Keratinocyte (primary cell): ENCODE data around the gene ZNF236.

Experiments
- EZH2 ChIP-seq: IDR thresholded peaks from one replicate; pipeline ENCODE4 v1.6.1; 2012; ENCODE audit warnings: inconsistent platforms, mild to moderate bottlenecking, low read length, moderate library complexity
- TF ChIP-seq, protein P1 (sequence below), 3 experiments: IDR thresholded peaks in 1 of 3; conservative IDR thresholded peaks in 1 of 3; optimal IDR thresholded peaks in 1 of 3; 2 replicates in 2 of 3; 3 replicates in 1 of 3; pipeline versions ENCODE3 to v1.5.1; 2011; ENCODE audit warnings: low read length in 3 of 3, mild to moderate bottlenecking in 3 of 3, moderate library complexity in 2 of 3, control low read depth in 1 of 3, inconsistent platforms in 1 of 3; ENCODE audit not compliant: insufficient read depth in 2 of 3; ENCODE audit errors: extremely low read depth in 1 of 3

DNA sequence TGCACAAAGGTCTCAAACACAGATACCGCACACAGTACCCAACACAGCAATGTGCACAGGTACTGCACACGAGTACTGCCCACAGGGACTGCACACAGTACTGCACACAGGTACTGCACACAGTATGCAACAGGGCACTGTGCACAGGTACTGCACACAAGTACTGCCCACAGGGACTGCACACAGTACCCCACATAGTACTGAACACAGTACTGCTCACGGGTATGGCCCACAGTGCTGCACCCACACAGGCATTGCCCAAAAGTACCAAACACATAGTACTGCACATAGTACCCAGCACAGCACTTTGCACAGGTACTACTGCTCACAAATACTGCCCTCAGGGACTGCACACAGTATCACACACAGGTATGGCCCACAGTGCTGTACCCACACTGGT, 73.1 kb downstream of the ZNF236 start:
- TF ChIP-seq, protein P1, sequence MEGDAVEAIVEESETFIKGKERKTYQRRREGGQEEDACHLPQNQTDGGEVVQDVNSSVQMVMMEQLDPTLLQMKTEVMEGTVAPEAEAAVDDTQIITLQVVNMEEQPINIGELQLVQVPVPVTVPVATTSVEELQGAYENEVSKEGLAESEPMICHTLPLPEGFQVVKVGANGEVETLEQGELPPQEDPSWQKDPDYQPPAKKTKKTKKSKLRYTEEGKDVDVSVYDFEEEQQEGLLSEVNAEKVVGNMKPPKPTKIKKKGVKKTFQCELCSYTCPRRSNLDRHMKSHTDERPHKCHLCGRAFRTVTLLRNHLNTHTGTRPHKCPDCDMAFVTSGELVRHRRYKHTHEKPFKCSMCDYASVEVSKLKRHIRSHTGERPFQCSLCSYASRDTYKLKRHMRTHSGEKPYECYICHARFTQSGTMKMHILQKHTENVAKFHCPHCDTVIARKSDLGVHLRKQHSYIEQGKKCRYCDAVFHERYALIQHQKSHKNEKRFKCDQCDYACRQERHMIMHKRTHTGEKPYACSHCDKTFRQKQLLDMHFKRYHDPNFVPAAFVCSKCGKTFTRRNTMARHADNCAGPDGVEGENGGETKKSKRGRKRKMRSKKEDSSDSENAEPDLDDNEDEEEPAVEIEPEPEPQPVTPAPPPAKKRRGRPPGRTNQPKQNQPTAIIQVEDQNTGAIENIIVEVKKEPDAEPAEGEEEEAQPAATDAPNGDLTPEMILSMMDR (optimal IDR thresholded peaks at IDR 0.05 in 1 of 3, IDR thresholded peaks at IDR 0.05 in 1 of 3, conservative IDR thresholded peaks at IDR 0.05 in 1 of 3; ENCODE audit: extremely low read depth in 1 of 3, insufficient read depth in 2 of 3, low read length in 3 of 3): no peak
- no peak for TF ChIP-seq EZH2
